Fibroblast of skin of left quadriceps (primary cell): ENCODE measurements around the gene UVRAG.
"Not testable (repeated sequence)": the region's sequence is repeated elsewhere in the genome, so short reads cannot be mapped to it uniquely, and the experiment has no call there.

ENCODE experiments used
- DNase-seq, 2 experiments: peaks; one replicate each; pipeline ENCODE4 v3.0.0-alpha.2; 2013; ENCODE audit warnings: low read depth in 2 of 2

UVRAG gene

GRCh38 chr11:75874684-75875341 is 59.8 kb downstream of the UVRAG start:
- DNase-seq, result no peak

GRCh38 chr11:75877327-75877726 is 62.3 kb downstream of the UVRAG start:
- DNase-seq, result not testable (repeated sequence)

- not testable (repeated sequence) for DNase-seq
Measured at GRCh38 chr11:75877931-75878330, 62.9 kb downstream of the UVRAG start.

GRCh38 chr11:75878933-75879332 is 63.9 kb downstream of the UVRAG start:
- no peak for DNase-seq

GRCh38 chr11:75879737-75880136 is 64.7 kb downstream of the UVRAG start:
- no peak for DNase-seq

- not testable (repeated sequence) for DNase-seq
Measured at GRCh38 chr11:75880343-75880742, 65.3 kb downstream of the UVRAG start.

- no peak for DNase-seq
Measured at GRCh38 chr11:75884321-75884720, 69.3 kb downstream of the UVRAG start.

- no peak for DNase-seq
Measured at GRCh38 chr11:75888416-75888815, 73.4 kb downstream of the UVRAG start.

GRCh38 chr11:75891947-75892739 is 77.1 kb downstream of the UVRAG start:
- no peak for DNase-seq

- DNase-seq, result no peak
Measured at GRCh38 chr11:75893251-75893650, 78.2 kb downstream of the UVRAG start.

GRCh38 chr11:75894036-75894585 is 79.1 kb downstream of the UVRAG start:
- no peak for DNase-seq

- peak; percentile 27 to 45 for DNase-seq
Measured at GRCh38 chr11:75896843-75897419, 81.9 kb downstream of the UVRAG start.

- DNase-seq, result no peak
Measured at GRCh38 chr11:75898871-75899270, 83.9 kb downstream of the UVRAG start.

GRCh38 chr11:75899806-75900205 is 84.8 kb downstream of the UVRAG start:
- no peak for DNase-seq

- DNase-seq, result no peak
Measured at GRCh38 chr11:75900848-75901247, 85.8 kb downstream of the UVRAG start.

GRCh38 chr11:75902631-75903030 is 87.6 kb downstream of the UVRAG start:
- DNase-seq, result no peak

- no peak for DNase-seq
Measured at GRCh38 chr11:75903276-75903675, 88.3 kb downstream of the UVRAG start.

GRCh38 chr11:75905434-75905833 is 90.4 kb downstream of the UVRAG start:
- no peak for DNase-seq

- DNase-seq, result no peak
Measured at GRCh38 chr11:75907906-75908527, 93.0 kb downstream of the UVRAG start.

GRCh38 chr11:75910426-75911145 is 95.6 kb downstream of the UVRAG start:
- DNase-seq, result no peak

- no peak for DNase-seq
Measured at GRCh38 chr11:75911459-75911858, 96.4 kb downstream of the UVRAG start.
